Trophoblast cell (in vitro differentiated cells and primary cell): ENCODE measurements around the gene TTN.

Source experiments
- DNase-seq, 2 donors: peaks; one replicate each; pipeline ENCODE4 v3.0.0-alpha.2; 2016
- H2AFZ ChIP-seq: 2 replicates; pipeline ENCODE4 v1.6.1; 2013; ENCODE audit warnings: low read length, moderate library complexity, mild to moderate bottlenecking; ENCODE audit not compliant: insufficient read depth, poor library complexity
- H2AK5ac ChIP-seq: 2 replicates; pipeline ENCODE4 v1.6.1; 2013; ENCODE audit warnings: mild to moderate bottlenecking, low read length
- H2BK120ac ChIP-seq: 2 replicates; pipeline ENCODE4 v1.6.1; 2013; ENCODE audit warnings: low read length, mild to moderate bottlenecking, moderate library complexity; ENCODE audit not compliant: insufficient read depth, poor library complexity
- H2BK12ac ChIP-seq: 2 replicates; pipeline ENCODE4 v1.6.1; 2013; ENCODE audit warnings: mild to moderate bottlenecking, low read length, moderate library complexity
- H2BK5ac ChIP-seq: 2 replicates; pipeline ENCODE4 v1.6.1; 2013; ENCODE audit warnings: low read length, low read depth, moderate library complexity, mild to moderate bottlenecking; ENCODE audit not compliant: poor library complexity
- H3K14ac ChIP-seq: 2 replicates; pipeline ENCODE4 v1.6.1; 2013; ENCODE audit warnings: mild to moderate bottlenecking, low read length
- H3K18ac ChIP-seq: 2 replicates; pipeline ENCODE4 v1.6.1; 2013; ENCODE audit warnings: mild to moderate bottlenecking, low read length
- H3K23ac ChIP-seq: 2 replicates; pipeline ENCODE4 v1.6.1; 2013; ENCODE audit warnings: low read length
- H3K27ac ChIP-seq: 2 replicates; pipeline ENCODE4 v1.5.1; 2013; ENCODE audit warnings: low read depth, mild to moderate bottlenecking, inconsistent platforms, low read length, moderate library complexity
- H3K27me3 ChIP-seq: 2 replicates; pipeline ENCODE4 v1.6.1; 2013; ENCODE audit warnings: inconsistent platforms, mild to moderate bottlenecking, low read length, moderate library complexity; ENCODE audit not compliant: insufficient read depth
- H3K36me3 ChIP-seq, 2 experiments: 1 replicate in 1 of 2; 2 replicates in 1 of 2; pipeline ENCODE4 v1.6.1; 2013; ENCODE audit warnings: low read length in 2 of 2, mild to moderate bottlenecking in 2 of 2, moderate library complexity in 1 of 2; ENCODE audit not compliant: insufficient read depth in 2 of 2, control insufficient read depth in 1 of 2
- H3K4ac ChIP-seq: 2 replicates; pipeline ENCODE4 v1.6.1; 2013; ENCODE audit warnings: low read depth, mild to moderate bottlenecking, low read length, moderate library complexity
- H3K4me1 ChIP-seq, 2 experiments: 1 replicate in 1 of 2; 2 replicates in 1 of 2; pipeline ENCODE4 v1.6.1; 2013; ENCODE audit warnings: low read length in 2 of 2, mild to moderate bottlenecking in 2 of 2, moderate library complexity in 1 of 2; ENCODE audit not compliant: insufficient read depth in 2 of 2, control insufficient read depth in 1 of 2
- H3K4me2 ChIP-seq: 2 replicates; pipeline ENCODE4 v1.6.1; 2013; ENCODE audit warnings: inconsistent platforms, mild to moderate bottlenecking, low read length, moderate library complexity
- H3K4me3 ChIP-seq: 2 replicates; pipeline ENCODE4 v1.5.1; 2013; ENCODE audit warnings: mild to moderate bottlenecking, low read depth, low read length, inconsistent platforms
- H3K79me1 ChIP-seq: one replicate; pipeline ENCODE4 v1.6.1; 2013; ENCODE audit warnings: low read length
- H3K79me2 ChIP-seq: 2 replicates; pipeline ENCODE4 v1.6.1; 2013; ENCODE audit warnings: low read length, mild to moderate bottlenecking; ENCODE audit not compliant: control insufficient read depth, insufficient read depth, poor library complexity
- H3K9ac ChIP-seq: 2 replicates; pipeline ENCODE4 v1.6.1; 2013; ENCODE audit warnings: mild to moderate bottlenecking, low read length
- H3K9me3 ChIP-seq: 2 replicates; pipeline ENCODE4 v1.6.1; 2013; ENCODE audit warnings: low read depth, mild to moderate bottlenecking, control low read depth, inconsistent platforms, low read length; ENCODE audit not compliant: insufficient read depth
- H4K12ac ChIP-seq: 2 replicates; pipeline ENCODE4 v1.6.1; 2013; ENCODE audit warnings: low read depth, mild to moderate bottlenecking, low read length, moderate library complexity
- H4K8ac ChIP-seq: 2 replicates; pipeline ENCODE4 v1.6.1; 2013; ENCODE audit warnings: low read depth, mild to moderate bottlenecking, low read length, moderate library complexity
- H4K91ac ChIP-seq: one replicate; pipeline ENCODE4 v1.6.1; 2013; ENCODE audit warnings: low read depth, mild to moderate bottlenecking, low read length, moderate library complexity
- WGBS: extraction: QIAGEN DNeasy Blood & Tissue Kit; methylation state at CpG from one replicate; pipeline ENCODE4 v1.1.7; 2013; ENCODE audit warnings: missing lambda C conversion rate; ENCODE audit not compliant: insufficient read length, insufficient coverage; ENCODE audit errors: extremely low coverage; 5-methylcytosine and 5-hydroxymethylcytosine counted together

Gene TTN

GRCh38 chr2:178827111-178827510 is 19.9 kb upstream of the TTN start:
- Histone ChIP-seq H3K4ac (no peak overlapping the region), H3K4me2 (no peak overlapping the region), H2BK12ac (no peak overlapping the region), H4K91ac (no peak overlapping the region), H3K79me1 (no peaks in the 10 kb centered on the region), H3K4me1 (no peaks in the 10 kb centered on the region), H4K8ac (no peak overlapping the region), H3K18ac (no peak overlapping the region), H2BK5ac (no peak overlapping the region), H3K27me3 (no peaks in the 10 kb centered on the region), H3K27ac (no peak overlapping the region), H2AK5ac (no peak overlapping the region), H3K14ac (no peak overlapping the region), H3K9me3 (no peaks in the 10 kb centered on the region), H2AFZ (no peak overlapping the region), H3K9ac (no peak overlapping the region), H3K4me3 (no peak overlapping the region), H3K79me2 (no peaks in the 10 kb centered on the region), H3K23ac (no peak overlapping the region), H4K12ac (no peak overlapping the region), H2BK120ac (no peak overlapping the region), H3K36me3 (no peaks in the 10 kb centered on the region)
- no peak for DNase-seq
- WGBS = no CpG with 5 or more reads among the region's 1 CpG

GRCh38 chr2:178825183-178825582 is 18.0 kb upstream of the TTN start:
- Histone ChIP-seq H3K36me3 (no peaks in the 10 kb centered on the region), H3K4ac (no peak overlapping the region), H3K4me3 (no peak overlapping the region), H3K18ac (no peak overlapping the region), H3K27ac (no peak overlapping the region), H3K14ac (no peak overlapping the region), H3K4me1 (no peaks in the 10 kb centered on the region), H4K8ac (no peak overlapping the region), H2BK120ac (no peak overlapping the region), H2BK12ac (no peak overlapping the region), H2BK5ac (no peak overlapping the region), H3K79me2 (no peaks in the 10 kb centered on the region), H3K9me3 (no peaks in the 10 kb centered on the region), H3K23ac (no peak overlapping the region), H2AFZ (no peak overlapping the region), H2AK5ac (no peak overlapping the region), H4K91ac (no peak overlapping the region), H4K12ac (no peak overlapping the region), H3K79me1 (no peaks in the 10 kb centered on the region), H3K9ac (no peak overlapping the region), H3K4me2 (no peak overlapping the region), H3K27me3 (no peaks in the 10 kb centered on the region)
- DNase-seq = no peak
- whole genome bisulfite sequencing = no CpG with 5 or more reads among the region's 1 CpG

GRCh38 chr2:178824181-178824580 is 17.0 kb upstream of the TTN start:
- no peak for DNase-seq
- Histone ChIP-seq H3K23ac (no peak overlapping the region), H3K4ac (no peak overlapping the region), H2BK120ac (no peak overlapping the region), H4K12ac (no peak overlapping the region), H4K91ac (no peak overlapping the region), H3K79me2 (no peaks in the 10 kb centered on the region), H3K4me2 (no peak overlapping the region), H2AK5ac (no peak overlapping the region), H3K27me3 (no peaks in the 10 kb centered on the region), H3K27ac (no peak overlapping the region), H3K9ac (no peak overlapping the region), H2BK5ac (no peak overlapping the region), H4K8ac (no peak overlapping the region), H3K18ac (no peak overlapping the region), H3K9me3 (no peaks in the 10 kb centered on the region), H3K36me3 (no peaks in the 10 kb centered on the region), H2BK12ac (no peak overlapping the region), H3K4me1 (no peaks in the 10 kb centered on the region), H2AFZ (no peak overlapping the region), H3K14ac (no peak overlapping the region), H3K79me1 (no peaks in the 10 kb centered on the region), H3K4me3 (no peak overlapping the region)
- no CpG with 5 or more reads among the region's 7 CpGs for WGBS

GRCh38 chr2:178819992-178820391 is 12.8 kb upstream of the TTN start:
- no peak overlapping the region for H3K27ac ChIP-seq
- no peaks in the 10 kb centered on the region for H3K79me1 ChIP-seq
- H4K12ac ChIP-seq = no peak overlapping the region
- H3K36me3 ChIP-seq = no peaks in the 10 kb centered on the region
- no peak overlapping the region for H2AK5ac ChIP-seq
- no peak overlapping the region for H2AFZ ChIP-seq
- H3K4me1 ChIP-seq = no peaks in the 10 kb centered on the region
- H3K4ac ChIP-seq = no peak overlapping the region
- no peak overlapping the region for H2BK12ac ChIP-seq
- no peak overlapping the region for H4K91ac ChIP-seq
- no peak overlapping the region for H2BK120ac ChIP-seq
- no peak overlapping the region for H3K23ac ChIP-seq
- H3K27me3 ChIP-seq = no peaks in the 10 kb centered on the region
- H3K4me2 ChIP-seq = no peak overlapping the region
- H3K9ac ChIP-seq = peak overlapping the region; percentile 58
- no peaks in the 10 kb centered on the region for H3K9me3 ChIP-seq
- no peak overlapping the region for H3K4me3 ChIP-seq
- H3K18ac ChIP-seq = no peak overlapping the region
- H4K8ac ChIP-seq = no peak overlapping the region
- no CpG with 5 or more reads among the region's 4 CpGs for whole genome bisulfite sequencing
- no peak overlapping the region for H2BK5ac ChIP-seq
- DNase-seq = no peak
- no peaks in the 10 kb centered on the region for H3K79me2 ChIP-seq
- H3K14ac ChIP-seq = no peak overlapping the region
